Stimulated activated CD8-positive, alpha-beta memory T cell treated with anti-CD3 and anti-CD28 coated beads, Interleukin-2, amount 100 ng/mL, for 48 hours (primary cell): ENCODE results near the gene ZFP57.
"Not testable (repeated sequence)": the region's sequence is repeated elsewhere in the genome, so short reads cannot be mapped to it uniquely, and the experiment has no call there.

ENCODE experiments used
- DNase-seq, 2 donors: peaks; one replicate each; pipeline ENCODE4 v3.0.0-alpha.2; 2020; ENCODE audit warnings: low read depth in 2 of 2

Gene ZFP57

GRCh38 chr6:29696147-29697125 lies 15.5 kb upstream of the ZFP57 start:
- no peak for DNase-seq

GRCh38 chr6:29694637-29695036 lies 13.7 kb upstream of the ZFP57 start:
- no peak for DNase-seq

GRCh38 chr6:29685718-29686326 lies 4.9 kb upstream of the ZFP57 start:
- DNase-seq = no peak

GRCh38 chr6:29681811-29682210 lies 859 bp upstream of the ZFP57 start:
- no peak for DNase-seq

GRCh38 chr6:29680416-29680815 lies 536 bp downstream of the ZFP57 start:
- DNase-seq = no peak

- no peak for DNase-seq
Measured at GRCh38 chr6:29679962-29680361, 990 bp downstream of the ZFP57 start.

- DNase-seq = no peak
Measured at GRCh38 chr6:29678114-29678513, 2.8 kb downstream of the ZFP57 start.

GRCh38 chr6:29676981-29677601 lies 3.9 kb downstream of the ZFP57 start:
- no peak for DNase-seq

- DNase-seq = no peak
Measured at GRCh38 chr6:29675561-29675960, 5.4 kb downstream of the ZFP57 start.

GRCh38 chr6:29674008-29674407 lies 6.9 kb downstream of the ZFP57 start:
- DNase-seq = no peak

GRCh38 chr6:29673161-29673560 lies 7.8 kb downstream of the ZFP57 start:
- DNase-seq = no peak

GRCh38 chr6:29672116-29672515 lies 8.8 kb downstream of the ZFP57 start:
- not testable (repeated sequence) for DNase-seq

- DNase-seq = no peak
Measured at GRCh38 chr6:29671026-29671425, 9.9 kb downstream of the ZFP57 start.

GRCh38 chr6:29667158-29667557 lies 13.8 kb downstream of the ZFP57 start:
- DNase-seq = no peak

- DNase-seq = no peak
Measured at GRCh38 chr6:29666826-29667130, 14.2 kb downstream of the ZFP57 start.

- no peak for DNase-seq
Measured at GRCh38 chr6:29665942-29666825, 14.8 kb downstream of the ZFP57 start.

- DNase-seq = no peak
Measured at GRCh38 chr6:29663300-29664042, 17.5 kb downstream of the ZFP57 start.

GRCh38 chr6:29661502-29662141 lies 19.3 kb downstream of the ZFP57 start:
- not testable (repeated sequence) for DNase-seq

GRCh38 chr6:29661071-29661470 lies 19.9 kb downstream of the ZFP57 start:
- DNase-seq = no peak

GRCh38 chr6:29656798-29657197 lies 24.2 kb downstream of the ZFP57 start, which contains the start of gene MOG:
TSS of gene MOG (plus strand) at chr6:29657092. CDS start at chr6:29657210, 118 bp downstream.
- DNase-seq = no peak
